ENCODE measurements around the gene TICAM2.
A peak's percentile ranks its signal among the peaks of the same experiment; 100 is the strongest.
"Not testable (repeated sequence)": the region's sequence is repeated elsewhere in the genome, so short reads cannot be mapped to it uniquely, and the experiment has no call there.

Gene TICAM2, protein sequence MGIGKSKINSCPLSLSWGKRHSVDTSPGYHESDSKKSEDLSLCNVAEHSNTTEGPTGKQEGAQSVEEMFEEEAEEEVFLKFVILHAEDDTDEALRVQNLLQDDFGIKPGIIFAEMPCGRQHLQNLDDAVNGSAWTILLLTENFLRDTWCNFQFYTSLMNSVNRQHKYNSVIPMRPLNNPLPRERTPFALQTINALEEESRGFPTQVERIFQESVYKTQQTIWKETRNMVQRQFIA

DNA sequence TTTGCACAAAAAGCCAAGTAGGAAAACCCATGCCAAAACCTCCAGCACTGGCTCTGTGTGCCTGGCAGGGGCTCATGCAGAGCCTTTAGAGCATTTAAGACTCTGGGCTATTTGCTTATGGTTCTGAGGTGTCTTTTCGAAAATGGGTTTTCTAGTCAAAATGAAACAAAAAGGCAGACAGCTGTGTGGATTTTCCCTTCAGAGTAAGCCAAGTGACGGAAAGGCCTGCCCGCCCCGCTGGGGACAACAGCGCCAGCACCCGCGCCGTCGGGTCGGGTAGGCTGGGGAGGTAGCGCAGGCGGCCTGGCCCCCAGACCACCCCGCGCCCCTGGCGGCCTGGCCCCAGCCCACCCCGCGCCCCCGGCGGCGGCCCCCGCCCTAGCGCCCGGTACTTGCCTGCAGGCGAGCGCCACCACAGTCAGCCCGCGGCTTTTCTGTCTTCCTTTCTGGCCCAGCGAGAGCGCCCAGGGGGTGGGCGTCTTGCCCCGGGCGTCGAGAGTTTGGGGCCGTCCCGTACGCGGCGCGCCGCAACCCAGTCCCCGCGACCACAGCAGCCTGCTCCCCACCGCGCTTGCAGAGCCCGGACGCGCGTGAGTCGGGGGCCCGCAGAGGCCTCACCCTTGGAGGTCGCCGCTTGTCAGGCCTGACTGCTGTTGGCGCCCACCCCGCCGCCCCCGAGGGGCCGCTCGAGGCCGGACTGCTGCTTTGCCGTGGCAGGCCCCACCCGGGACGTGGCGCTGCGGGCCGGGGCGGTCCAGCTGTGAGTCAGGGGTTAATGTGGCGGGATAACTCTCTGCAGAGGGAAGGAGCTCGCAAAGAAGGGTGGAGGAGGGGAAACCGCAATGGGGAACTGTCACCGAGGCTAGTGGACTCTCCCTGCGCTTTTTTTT, at the start of gene TICAM2:
Gene TICAM2, minus strand, starts transcription at position 779 of the 890 bp plus-strand sequence. CDS start 21,223 bp downstream, outside the sequence.
- no peak for DNase-seq

DNA sequence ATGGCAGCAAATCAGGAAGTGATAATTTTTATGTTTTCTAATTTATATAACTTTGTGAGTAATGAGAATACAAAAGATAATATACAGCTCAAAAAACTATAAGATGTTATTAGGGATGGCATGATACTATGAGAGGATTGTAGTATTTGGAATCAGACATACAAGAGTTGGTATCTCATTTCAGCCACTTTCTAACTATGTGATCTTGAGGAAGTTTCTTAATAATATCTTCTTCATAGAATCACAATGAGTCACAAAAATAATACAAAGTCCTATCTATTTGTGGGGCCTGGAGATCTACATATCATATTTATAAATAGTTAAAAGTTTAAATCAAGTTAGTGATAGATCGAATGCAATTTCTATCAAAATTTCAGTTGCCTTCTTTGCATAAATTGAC, 47.3 kb upstream of the TICAM2 start:
- no peak for DNase-seq

DNA sequence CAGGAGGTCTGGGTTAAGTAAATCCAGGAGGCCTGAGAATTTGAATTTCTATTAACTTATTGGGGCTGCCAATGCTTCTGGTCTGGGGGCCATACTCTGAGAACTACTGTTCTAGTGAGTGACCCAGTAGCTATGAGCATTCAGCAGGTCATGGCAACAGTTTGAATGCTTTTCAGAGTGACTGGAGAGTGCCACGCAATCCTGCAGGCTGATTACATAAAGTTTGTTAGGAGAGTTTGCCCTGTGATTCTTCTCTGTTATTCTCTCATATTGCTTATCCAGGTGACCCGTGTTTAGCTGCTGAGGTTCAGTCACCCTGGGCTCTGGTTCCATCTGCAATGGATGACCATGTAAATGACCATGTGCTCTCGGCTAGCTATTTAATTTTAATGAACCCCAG, 45.8 kb upstream of the TICAM2 start:
- no peak for DNase-seq

DNA sequence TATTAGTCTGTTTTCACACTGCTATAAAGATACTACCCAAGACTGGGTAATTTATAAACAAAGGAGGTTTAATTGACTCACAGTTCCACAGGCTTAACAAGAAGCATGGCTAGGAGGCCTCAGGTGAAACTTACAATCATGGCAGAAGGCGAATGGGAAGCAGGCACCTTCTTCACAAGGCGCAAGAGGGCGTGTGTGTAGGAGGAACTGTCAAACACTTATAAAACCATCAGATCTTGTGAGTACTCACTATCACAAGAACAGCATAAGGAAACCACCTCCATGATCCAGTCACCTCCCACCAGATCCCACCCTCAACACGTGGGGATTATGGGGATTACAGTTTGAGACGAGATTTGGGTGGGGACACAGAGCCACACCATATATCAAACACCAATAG, 43.1 kb upstream of the TICAM2 start:
- DNase-seq = not testable (repeated sequence)

DNA sequence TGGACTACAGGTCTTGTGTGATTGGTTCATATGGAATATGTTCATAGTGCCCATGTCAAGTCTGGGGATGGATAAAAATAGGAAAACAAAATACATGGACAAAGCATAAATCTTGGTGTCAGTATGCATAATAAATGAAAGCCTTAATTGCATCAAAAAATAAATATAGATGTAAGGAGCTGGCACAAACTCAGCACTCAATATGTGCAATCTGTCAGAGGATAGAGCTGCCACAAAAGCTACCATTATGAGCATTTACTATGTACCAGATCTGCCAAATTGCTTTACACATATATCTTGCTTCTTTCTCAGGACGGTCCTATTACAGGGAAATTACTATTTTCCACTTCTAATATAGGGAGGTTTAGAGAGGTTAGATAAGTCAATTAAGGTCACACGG, 41.8 kb upstream of the TICAM2 start:
- no peak for DNase-seq

DNA sequence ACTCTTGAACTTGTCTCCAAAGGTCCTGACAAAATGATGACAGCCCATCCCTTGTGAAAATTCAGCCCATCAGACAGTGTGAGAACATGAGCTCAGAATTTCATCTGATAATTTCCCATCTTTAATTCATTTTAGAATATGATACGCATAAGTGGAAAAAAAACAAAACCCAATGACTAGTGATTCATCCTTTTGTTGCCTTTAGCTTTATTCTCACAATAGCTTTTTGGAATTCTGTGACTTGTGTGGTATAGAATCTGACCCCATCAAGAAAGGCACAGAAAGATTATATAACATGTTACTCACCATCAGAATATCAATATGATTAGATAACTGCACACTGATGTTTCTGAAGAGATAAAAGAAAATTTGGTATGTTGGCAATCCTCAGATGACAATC, 39.7 kb upstream of the TICAM2 start:
- DNase-seq = no peak

DNA sequence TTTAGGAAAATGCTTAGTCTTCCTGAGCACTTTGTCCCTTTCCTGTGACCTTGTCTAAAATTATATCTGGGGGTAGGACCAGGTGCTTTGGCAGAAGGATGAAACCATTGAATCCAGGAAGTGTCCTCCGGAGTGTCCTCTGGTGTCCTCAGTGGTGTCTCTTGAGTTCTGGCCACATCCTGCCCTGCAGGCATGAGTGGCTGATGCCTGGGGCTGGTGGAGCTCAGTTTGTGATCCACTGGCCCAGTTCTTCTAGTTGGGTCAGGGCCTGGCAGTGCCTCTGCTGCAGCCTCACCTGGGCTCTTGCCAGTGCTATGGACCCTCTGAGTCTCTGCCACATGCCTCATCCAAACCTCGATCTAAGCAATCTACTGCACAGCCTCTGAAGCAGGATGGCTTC, 38.0 kb upstream of the TICAM2 start:
- DNase-seq = no peak

DNA sequence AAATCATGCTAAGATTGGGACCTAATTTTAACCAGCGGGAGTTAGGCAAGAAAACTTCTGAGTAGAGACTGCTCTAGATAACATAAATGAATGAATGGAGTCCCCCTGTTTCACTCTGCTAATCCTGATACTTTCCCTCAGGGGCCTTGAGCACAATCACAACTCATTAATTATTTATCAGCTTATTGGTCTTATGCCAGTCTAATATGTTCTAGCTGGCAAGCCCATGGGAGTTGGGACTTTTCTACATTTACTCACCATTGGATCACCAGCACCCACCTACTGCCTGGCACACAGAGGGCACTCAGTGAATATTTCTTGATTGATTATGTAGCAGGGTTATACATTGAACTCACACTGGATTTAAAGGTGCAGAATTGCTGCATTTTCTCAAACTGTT, 37.1 kb upstream of the TICAM2 start:
- DNase-seq = no peak

DNA sequence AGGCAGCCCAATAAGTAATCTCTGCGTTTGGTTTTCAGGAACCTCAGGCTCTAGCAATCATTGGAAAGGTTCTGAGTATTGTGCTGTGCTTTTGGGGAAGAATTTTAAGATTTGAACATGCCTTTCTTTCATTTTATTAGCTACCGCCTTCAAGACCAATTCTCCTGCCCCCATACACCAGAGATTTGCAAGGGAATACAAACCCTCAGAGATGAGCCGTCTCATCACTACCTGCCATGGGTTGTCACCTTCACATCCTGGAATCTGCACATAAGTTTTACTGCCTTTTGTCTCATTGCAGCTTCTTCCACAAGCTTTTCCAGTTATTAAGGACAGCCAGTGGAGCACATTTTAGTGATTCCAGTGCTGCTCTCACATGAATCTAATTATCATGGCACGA, 35.2 kb upstream of the TICAM2 start:
- no peak for DNase-seq

DNA sequence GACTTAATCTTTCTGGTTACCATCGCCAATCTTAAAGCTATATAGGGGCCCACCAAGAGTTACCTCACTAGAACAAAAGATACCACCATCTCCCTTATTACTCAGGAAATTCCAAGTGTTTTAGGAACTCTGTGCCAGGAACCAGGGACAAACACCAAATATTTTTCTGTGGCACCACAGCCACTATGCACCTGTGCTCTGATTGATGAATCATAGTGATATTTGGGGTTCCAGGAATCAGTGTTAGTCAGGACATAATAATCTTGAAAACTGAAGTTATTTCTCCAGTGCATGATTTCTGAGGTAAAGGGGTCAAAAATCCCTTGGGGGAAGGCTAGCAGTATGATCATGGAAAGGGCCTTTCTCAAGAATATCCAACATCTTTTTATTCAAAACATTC, 33.7 kb upstream of the TICAM2 start:
- no peak for DNase-seq

DNA sequence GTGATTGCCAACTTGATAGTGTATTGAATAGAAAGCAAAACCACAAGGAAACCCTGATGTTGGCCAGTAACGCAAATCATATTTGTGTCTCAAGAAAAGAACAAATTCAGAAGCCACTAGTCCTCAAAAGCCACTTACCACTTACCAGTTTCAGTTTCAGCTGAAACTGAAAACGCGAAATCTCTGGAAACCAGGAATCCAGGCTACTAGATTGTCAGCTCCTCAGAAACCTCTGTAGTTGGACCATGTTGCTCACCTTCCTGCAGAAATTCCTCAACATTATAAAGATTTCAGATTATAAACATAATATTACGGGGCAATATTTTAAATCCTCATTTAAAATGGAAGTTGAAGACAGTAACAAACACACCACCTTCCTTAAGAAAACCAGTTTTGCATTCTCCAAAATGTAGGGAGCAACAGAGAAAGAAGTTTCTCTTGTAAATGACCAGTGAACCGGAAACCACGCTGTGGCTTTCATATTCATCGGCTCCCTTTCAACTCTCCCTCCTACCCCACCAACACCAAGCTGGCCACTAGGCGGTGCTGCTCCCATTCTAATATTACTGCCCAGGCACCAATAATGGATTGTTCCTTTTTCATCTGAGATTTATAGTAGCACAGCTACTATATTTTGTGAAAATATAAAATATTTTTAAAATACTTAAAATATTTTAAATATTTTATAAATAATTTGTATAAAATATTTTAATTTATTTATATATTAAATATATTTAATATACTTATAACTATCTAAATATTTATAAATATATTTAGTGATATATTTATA, 32.3 kb upstream of the TICAM2 start:
- DNase-seq = peak; percentile 72

DNA sequence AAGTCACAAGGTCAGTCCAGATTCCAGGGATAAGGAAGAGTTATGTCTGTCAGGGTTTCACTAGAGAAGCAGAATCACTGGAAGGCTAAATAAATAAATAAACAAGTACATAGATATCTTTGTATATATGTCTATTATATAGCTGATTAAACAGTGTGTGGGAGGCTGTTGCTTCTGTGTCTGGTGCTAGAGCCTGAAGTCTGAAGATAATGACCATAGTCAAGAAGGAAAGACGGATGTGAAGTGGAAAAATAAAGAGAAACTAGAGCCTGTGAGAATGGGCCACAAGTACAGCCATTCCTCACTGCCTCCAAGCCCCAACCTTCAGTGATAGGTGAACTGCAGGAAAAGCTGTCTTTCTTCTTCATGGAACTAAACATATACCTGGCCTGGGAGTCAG, 27.6 kb upstream of the TICAM2 start:
- DNase-seq = no peak

DNA sequence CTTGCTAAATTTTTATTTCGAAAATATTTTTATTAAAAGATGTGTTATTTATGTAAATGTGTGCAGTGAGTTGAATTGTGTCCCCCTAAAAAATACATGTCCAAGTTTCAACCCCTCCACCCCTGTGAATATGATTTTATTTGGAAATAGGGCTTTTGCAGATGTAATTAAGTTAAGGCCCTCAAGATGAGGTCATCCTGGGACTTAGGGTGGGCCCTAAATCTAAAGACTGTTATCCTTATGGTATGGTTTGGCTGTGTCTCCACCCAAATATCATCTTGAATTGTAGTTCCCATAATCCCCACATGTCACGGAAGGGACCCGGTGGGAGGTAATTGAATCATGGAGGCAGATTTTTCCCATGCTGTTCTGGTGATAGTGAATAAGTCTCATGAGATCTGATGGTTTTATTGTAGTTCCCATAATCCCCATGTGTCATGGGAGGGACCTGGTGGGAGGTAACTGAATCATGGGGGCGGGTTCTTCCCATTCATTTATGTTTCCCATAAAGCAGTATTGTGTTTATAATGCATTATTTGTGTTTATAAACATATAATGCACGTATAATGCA, 25.1 kb upstream of the TICAM2 start:
- no peak for DNase-seq

DNA sequence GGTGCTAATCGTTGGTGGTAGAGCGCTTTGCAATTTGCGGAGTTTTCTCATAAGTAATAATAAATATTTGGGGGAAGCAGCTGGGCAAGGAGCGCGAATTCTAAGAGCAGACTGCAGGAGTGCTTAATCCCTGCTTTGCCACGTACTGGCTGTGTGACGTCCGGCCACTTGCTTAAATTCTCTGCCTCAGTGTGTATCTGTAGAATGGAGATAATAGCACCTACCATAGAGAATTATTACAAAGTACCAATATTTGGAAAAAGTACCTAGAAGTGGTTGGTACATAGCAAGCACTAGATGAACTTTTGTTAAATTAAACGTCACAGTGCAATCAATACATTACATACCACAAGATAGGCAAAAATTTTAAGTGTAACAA, 24.2 kb upstream of the TICAM2 start:
- DNase-seq = no peak

DNA sequence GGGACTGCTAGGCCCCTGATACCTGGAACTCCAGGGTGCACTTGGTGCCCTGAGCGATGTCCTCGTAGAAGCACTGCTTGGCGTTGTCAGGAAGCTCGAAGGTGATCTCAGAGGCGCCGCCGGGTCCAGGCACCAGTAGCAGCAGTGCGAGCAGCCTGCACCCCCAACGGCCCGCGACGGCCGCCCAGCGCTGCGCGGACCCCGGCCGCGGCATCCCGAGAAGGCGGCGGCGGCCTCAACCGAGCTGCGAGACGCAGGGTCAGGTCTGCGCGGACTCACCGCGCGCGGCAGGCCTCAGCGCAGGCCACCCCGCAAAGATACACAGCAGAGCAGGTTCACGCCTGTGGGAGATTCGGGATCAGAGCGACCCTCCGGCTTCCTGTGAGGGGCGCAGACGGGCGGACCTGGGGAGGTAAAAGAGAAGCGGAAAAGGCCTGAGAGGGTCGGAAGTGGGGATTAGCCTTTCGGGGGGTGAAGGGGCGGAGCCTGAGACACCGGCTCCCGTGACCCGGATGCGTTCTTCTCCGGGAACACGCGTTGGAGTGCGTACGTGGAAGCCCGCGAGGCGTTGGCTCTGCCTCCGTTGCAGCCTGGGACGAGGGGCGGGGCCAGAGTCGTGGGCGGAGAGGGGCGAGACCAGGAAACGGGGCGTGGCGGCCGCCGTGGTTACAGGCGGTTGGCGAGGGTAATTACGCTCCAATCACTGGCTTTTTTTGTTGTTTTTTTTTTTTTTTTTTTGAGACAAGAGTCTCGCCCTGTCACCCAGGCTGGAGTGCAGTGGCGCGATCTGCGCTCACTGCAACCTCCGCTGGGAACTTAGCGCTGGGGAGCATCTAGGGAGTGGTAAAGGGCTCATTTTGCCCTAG, 23.5 kb upstream of the TICAM2 start, which contains the start of gene TMED7:
Gene TMED7, minus strand, starts transcription at position 458 of the 866 bp plus-strand sequence. Its CDS starts 244 bp downstream, at position 214.
- peak; percentile 96 for DNase-seq

DNA sequence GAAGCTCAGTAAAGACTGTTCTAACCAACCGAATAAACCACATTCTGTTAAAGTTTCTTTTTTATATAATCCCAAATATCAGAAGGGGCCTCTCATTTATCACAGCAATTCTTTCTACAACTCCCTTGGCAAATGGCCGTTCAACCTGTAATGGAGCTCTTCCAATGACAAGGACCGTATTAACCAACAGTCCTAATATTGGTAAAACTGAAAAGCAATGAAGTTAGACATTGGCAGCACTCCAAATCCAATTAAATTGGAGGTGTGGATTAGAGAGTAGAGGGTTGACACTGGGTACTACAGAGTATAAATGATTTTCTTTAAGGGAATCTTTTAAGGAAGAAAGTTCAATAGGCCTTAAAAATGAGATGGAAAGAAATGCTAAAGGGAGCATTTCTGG, 22.7 kb upstream of the TICAM2 start:
- DNase-seq = no peak

DNA sequence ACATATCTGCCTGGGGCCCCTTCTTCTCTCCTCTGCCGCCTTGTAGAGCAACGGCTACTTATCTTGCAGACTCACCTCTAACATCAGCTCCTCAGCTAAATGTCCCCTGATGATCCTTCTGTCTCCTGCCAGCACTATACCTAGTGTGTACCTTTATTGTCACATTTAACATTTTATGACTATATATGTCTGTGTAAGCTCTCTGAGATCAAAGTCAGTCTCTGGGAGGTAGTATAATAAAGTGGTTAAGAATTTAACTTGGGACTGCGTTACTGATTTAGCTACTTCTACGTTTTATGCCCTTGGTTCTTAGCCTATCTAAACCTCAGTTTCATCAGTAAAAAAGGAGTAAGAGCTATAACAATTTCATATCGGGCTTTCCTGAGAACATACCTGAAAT, 21.4 kb upstream of the TICAM2 start:
- no peak for DNase-seq

DNA sequence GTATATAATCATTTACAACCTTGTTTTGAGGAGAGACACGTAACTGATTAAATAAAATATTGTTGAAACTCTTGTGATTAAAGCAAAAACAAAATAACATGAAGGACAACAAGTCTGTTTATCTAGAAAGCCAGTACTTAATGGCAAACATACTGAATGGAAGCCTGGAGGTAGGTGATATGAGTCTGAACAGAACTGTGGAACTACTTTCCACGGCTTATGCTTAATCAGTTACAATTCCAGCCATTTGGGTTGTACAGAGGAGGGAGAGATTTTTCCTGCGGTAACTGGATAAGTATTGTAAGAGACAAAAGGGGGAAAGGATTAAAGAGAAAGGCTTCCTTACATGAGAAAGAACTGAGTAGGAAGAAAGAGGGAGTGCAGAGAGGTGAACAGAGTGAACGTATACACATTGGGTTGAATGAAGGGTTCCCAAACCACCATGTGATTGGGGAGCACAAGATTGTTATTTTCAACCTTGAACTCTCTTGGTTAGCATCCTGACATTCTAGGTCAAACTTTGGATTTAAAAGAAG, 19.2 kb upstream of the TICAM2 start:
- DNase-seq = no peak

DNA sequence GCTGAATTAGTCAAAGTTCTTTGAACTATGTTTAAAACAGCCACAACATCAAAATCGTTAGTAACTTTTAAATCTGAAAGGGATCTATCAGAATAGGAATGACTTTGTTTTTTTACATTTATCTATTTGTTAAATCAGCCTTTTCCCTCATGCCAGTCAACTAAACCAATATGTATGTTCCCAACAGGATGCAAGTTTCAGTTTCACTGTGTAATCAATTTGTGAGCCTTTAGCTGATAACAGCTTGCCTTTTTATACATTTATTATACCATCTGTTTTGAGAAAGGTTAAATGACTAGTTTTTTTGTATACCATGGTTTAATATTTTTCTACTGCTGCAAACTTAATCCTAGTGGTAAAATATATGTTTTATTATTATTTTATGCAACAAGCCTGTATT, 14.6 kb upstream of the TICAM2 start:
- DNase-seq = no peak

DNA sequence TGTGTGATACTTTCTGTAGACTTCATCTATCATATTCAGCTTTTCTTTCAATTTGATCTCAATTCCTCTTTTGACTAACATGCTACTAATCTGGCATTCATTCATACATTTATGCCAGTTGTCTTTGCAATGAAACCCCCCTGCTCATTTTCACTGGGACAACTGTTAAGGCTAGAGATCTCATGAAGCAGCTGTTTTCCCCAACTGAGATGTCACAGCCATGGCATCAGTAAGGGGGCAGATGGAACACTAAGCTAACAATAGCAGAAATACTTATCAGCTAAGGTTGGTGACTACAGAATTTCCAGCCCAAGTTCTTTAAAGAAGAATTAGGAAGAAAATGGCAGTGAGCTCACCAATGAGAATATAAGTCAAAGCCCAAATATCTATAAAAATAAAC, 14.2 kb upstream of the TICAM2 start:
- DNase-seq = no peak

DNA sequence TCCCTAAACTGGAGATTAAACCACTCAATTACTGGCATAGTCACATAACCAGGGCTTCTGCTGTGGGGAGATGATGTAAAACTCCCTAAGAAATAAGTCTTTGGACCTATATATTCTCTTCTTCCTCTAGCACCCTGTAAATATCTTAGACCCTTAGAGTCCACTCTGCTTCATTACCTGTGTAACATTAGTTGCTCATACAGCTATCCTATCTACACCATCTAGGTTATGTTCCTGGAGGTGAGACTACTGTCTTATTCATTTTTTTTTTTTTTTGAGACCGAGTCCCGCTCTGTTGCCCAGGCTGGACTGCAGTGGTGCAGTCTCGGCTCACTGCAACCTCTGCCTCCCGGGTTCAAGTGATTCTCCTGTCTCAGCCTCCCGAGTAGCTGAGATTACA, 9.6 kb upstream of the TICAM2 start:
- no peak for DNase-seq

DNA sequence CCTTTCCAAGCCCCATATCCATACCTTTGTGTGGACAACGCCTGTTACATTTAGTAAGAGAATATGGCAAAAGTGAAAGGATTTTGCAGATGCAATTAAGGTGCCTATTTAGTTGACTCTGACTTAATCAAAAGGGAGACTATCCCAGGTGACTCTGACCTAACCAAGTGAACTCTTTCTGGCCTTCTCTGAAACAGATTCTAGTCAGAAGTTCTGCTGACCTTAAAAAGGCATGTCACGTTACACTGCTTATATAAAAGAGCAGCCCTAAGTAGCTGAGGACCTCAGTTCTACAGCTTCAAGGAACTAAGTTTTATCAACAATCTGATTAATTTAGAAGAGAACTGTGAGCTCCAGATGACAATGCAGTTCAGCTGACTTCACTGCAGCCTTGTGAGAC, 5.7 kb upstream of the TICAM2 start:
- DNase-seq = no peak
